Loucy (cell line): ENCODE data around the gene SERINC4.
"Not testable (repeated sequence)": the region's sequence is repeated elsewhere in the genome, so short reads cannot be mapped to it uniquely, and the experiment has no call there.

Experiments used
- H2AFZ ChIP-seq: fragments of 200-600 bp; sonication (generic); 2 replicates; pipeline ENCODE4 v1.6.0; 2016; ENCODE audit warnings: antibody characterized with exemption, mild to moderate bottlenecking, low read length, moderate library complexity
- H3F3A ChIP-seq: fragments of 200-600 bp; 2 replicates; pipeline ENCODE4 v1.6.0; 2016; ENCODE audit warnings: antibody characterized with exemption, low read depth, mild to moderate bottlenecking
- H3K27me3 ChIP-seq: fragments of 200-600 bp; sonication (generic); 2 replicates; pipeline ENCODE4 v1.6.1; 2014; ENCODE audit warnings: low read length, mild to moderate bottlenecking; ENCODE audit not compliant: insufficient read depth, poor library complexity, severe bottlenecking
- H3K36me3 ChIP-seq: fragments of 200-600 bp; sonication (generic); 2 replicates; pipeline ENCODE4 v1.6.1; 2016; ENCODE audit warnings: low read length; ENCODE audit not compliant: insufficient read depth
- H3K4me1 ChIP-seq: fragments of 200-600 bp; sonication (generic); 2 replicates; pipeline ENCODE4 v1.5.1; 2014; ENCODE audit warnings: low read length, mild to moderate bottlenecking; ENCODE audit not compliant: insufficient read depth, poor library complexity, severe bottlenecking
- H3K4me2 ChIP-seq: fragments of 200-600 bp; sonication (generic); 2 replicates; pipeline ENCODE4 v1.6.0; 2014; ENCODE audit warnings: antibody characterized with exemption, low read length, low read depth, mild to moderate bottlenecking; ENCODE audit not compliant: poor library complexity, severe bottlenecking
- H3K4me3 ChIP-seq: fragments of 200-600 bp; sonication (generic); 2 replicates; pipeline ENCODE4 v1.5.1; 2014; ENCODE audit warnings: low read length, mild to moderate bottlenecking, mixed read lengths; ENCODE audit not compliant: poor library complexity, severe bottlenecking
- H3K79me2 ChIP-seq: fragments of 200-600 bp; sonication (generic); 2 replicates; pipeline ENCODE4 v1.6.1; 2014; ENCODE audit warnings: low read length; ENCODE audit not compliant: insufficient read depth
- H3K9ac ChIP-seq: fragments of 200-600 bp; sonication (generic); 2 replicates; pipeline ENCODE4 v1.6.0; 2014; ENCODE audit warnings: mild to moderate bottlenecking, low read depth, low read length, moderate library complexity; ENCODE audit not compliant: poor library complexity, severe bottlenecking
- H3K9me2 ChIP-seq: fragments of 200-600 bp; sonication (generic); replicated peaks from 2 replicates; pipeline ENCODE4 v1.6.1; 2016; ENCODE audit warnings: low read depth, low read length, mixed read lengths
- H3K9me3 ChIP-seq: fragments of 200-600 bp; sonication (generic); 2 replicates; pipeline ENCODE4 v1.6.1; 2014; ENCODE audit warnings: mild to moderate bottlenecking, antibody characterized with exemption, low read length, low read depth; ENCODE audit not compliant: insufficient read depth
- H4K20me1 ChIP-seq: fragments of 200-600 bp; sonication (generic); 2 replicates; pipeline ENCODE4 v1.6.0; 2014; ENCODE audit warnings: antibody characterized with exemption, low read length, mild to moderate bottlenecking; ENCODE audit not compliant: insufficient read depth, poor library complexity, severe bottlenecking
- CTCF ChIP-seq: fragments of 200-600 bp; sonication (generic); conservative IDR thresholded peaks from 2 replicates; pipeline ENCODE4 v1.5.1; 2014; ENCODE audit warnings: mild to moderate bottlenecking, antibody characterized with exemption, low read length
- EZH2phosphoT487 ChIP-seq: fragments of 200-600 bp; IDR thresholded peaks from 2 replicates; pipeline ENCODE4 v1.6.1; 2018; ENCODE audit warnings: antibody characterized with exemption, mild to moderate bottlenecking, moderate library complexity, borderline replicate concordance

Gene SERINC4

GRCh38 chr15:43824302-43825246, 24.6 kb upstream of the SERINC4 start, which contains the start of gene MFAP1:
Gene MFAP1, minus strand, starts transcription at chr15:43824690. Its CDS starts 121 bp downstream, at chr15:43824569.
- H3K36me3 ChIP-seq, result no peaks in the 10 kb centered on the region
- no peaks in the 10 kb centered on the region for H3K27me3 ChIP-seq
- H3K4me2 ChIP-seq, result peak within 1 kb of the TSS; percentile 75
- H3K4me1 ChIP-seq, result peaks cover 55% of the 10 kb centered on the region
- H3K9ac ChIP-seq, result peak within 1 kb of the TSS; percentile 88
- peak within 1 kb of the TSS; percentile 82 for H2AFZ ChIP-seq
- no peaks in the 10 kb centered on the region for H3F3A ChIP-seq
- peaks cover 87% of the 10 kb centered on the region for H3K79me2 ChIP-seq
- H3K4me3 ChIP-seq, result peak within 1 kb of the TSS; percentile 96
- H3K9me3 ChIP-seq, result no peaks in the 10 kb centered on the region
- TF ChIP-seq CTCF, result no peak
- TF ChIP-seq EZH2phosphoT487, result no peak
- H4K20me1 ChIP-seq, result peaks cover 21% of the 10 kb centered on the region
- no peaks in the 10 kb centered on the region for H3K9me2 ChIP-seq

- H3F3A ChIP-seq, result no peaks in the 10 kb centered on the region
- peaks cover 27% of the 10 kb centered on the region for H4K20me1 ChIP-seq
- no peak overlapping the region for H2AFZ ChIP-seq
- no peak for TF ChIP-seq EZH2phosphoT487
- TF ChIP-seq CTCF, result no peak
- no peaks in the 10 kb centered on the region for H3K27me3 ChIP-seq
- H3K4me1 ChIP-seq, result peaks cover 41% of the 10 kb centered on the region
- H3K9me3 ChIP-seq, result no peaks in the 10 kb centered on the region
- no peaks in the 10 kb centered on the region for H3K9me2 ChIP-seq
- peak overlapping the region; percentile 64 for H3K9ac ChIP-seq
- H3K4me2 ChIP-seq, result peak overlapping the region; percentile 56
- peaks cover 78% of the 10 kb centered on the region for H3K79me2 ChIP-seq
- peaks cover 14% of the 10 kb centered on the region; the same call in 1 of the 2 replicates for H3K36me3 ChIP-seq
- peak overlapping the region; percentile 55 for H3K4me3 ChIP-seq
Measured at GRCh38 chr15:43821505-43821904, 21.5 kb upstream of the SERINC4 start.

- Histone ChIP-seq H3K36me3 (peaks cover 69% of the 10 kb centered on the region), H3K79me2 (peaks cover 27% of the 10 kb centered on the region)
- H3K4me3 ChIP-seq, H3K9ac ChIP-seq, H3F3A ChIP-seq, H4K20me1 ChIP-seq, H3K4me2 ChIP-seq, H2AFZ ChIP-seq, H3K9me2 ChIP-seq, H3K9me3 ChIP-seq, H3K4me1 ChIP-seq, H3K27me3 ChIP-seq: not testable (repeated sequence)
Measured at GRCh38 chr15:43815064-43815463, 15.0 kb upstream of the SERINC4 start.
